Osteoblast (primary cell): ENCODE measurements around the gene DGKD. TPM values are rescaled to one million over a fixed set of nuclear protein-coding genes. Genes with fewer than 3 reads are reported as not detected.

Experiments used
- DNase-seq: peaks from one replicate; pipeline ENCODE4 v3.0.0; 2011; ENCODE audit warnings: low spot score, mixed read lengths; ENCODE audit not compliant: insufficient read length; ENCODE audit errors: missing footprints
- H2AFZ ChIP-seq: 2 replicates; pipeline ENCODE4 v1.6.0; 2011; ENCODE audit warnings: mild to moderate bottlenecking, low read length
- H3K27ac ChIP-seq: 2 replicates; pipeline ENCODE4 v1.5.1; 2011; ENCODE audit warnings: mild to moderate bottlenecking, low read depth, low read length, moderate library complexity
- H3K27me3 ChIP-seq: 2 replicates; pipeline ENCODE4 v1.6.0; 2012; ENCODE audit warnings: mild to moderate bottlenecking, control low read depth, inconsistent platforms, low read length, moderate library complexity; ENCODE audit not compliant: insufficient read depth
- H3K36me3 ChIP-seq: 2 replicates; pipeline ENCODE4 v1.5.1; 2011; ENCODE audit warnings: mild to moderate bottlenecking, low read length, control low read depth, moderate library complexity; ENCODE audit not compliant: insufficient read depth
- H3K4me1 ChIP-seq: 2 replicates; pipeline ENCODE4 v1.5.1; 2011; ENCODE audit warnings: mild to moderate bottlenecking, low read length, control low read depth, moderate library complexity; ENCODE audit not compliant: insufficient read depth
- H3K4me2 ChIP-seq: 2 replicates; pipeline ENCODE4 v1.6.0; 2011; ENCODE audit warnings: mild to moderate bottlenecking, low read length; ENCODE audit not compliant: insufficient read depth
- H3K4me3 ChIP-seq: fragments of 200-600 bp; sonication (generic); 3 replicates; pipeline ENCODE4 v1.5.1; 2012; ENCODE audit warnings: mild to moderate bottlenecking, low read length, inconsistent platforms; ENCODE audit not compliant: insufficient read depth
- H3K79me2 ChIP-seq: 2 replicates; pipeline ENCODE4 v1.6.0; 2012; ENCODE audit warnings: mild to moderate bottlenecking, low read length, control low read depth, inconsistent platforms; ENCODE audit not compliant: insufficient read depth
- H3K9me3 ChIP-seq: 2 replicates; pipeline ENCODE4 v1.5.1; 2011; ENCODE audit warnings: low read depth, low read length, control low read depth
- H4K20me1 ChIP-seq: 2 replicates; pipeline ENCODE4 v1.6.0; 2012; ENCODE audit warnings: mild to moderate bottlenecking, low read length, control low read depth; ENCODE audit not compliant: insufficient read depth
- total RNA-seq: library from RNA; depleted of rRNA; stranded (reverse); fragments of >200 nt; gene quantifications from 2 replicates; pipeline ENCODE4 v1.2.3, GENCODE V29; 2012
- TF ChIP-seq, protein P1 (sequence below): IDR thresholded peaks from 2 replicates; pipeline ENCODE4 v1.5.1; 2011; ENCODE audit warnings: mild to moderate bottlenecking, low read depth, low read length, moderate library complexity; ENCODE audit errors: extremely low read depth

The DGKD gene
- total RNA-seq, 1 donor: 6.5 TPM

DNA sequence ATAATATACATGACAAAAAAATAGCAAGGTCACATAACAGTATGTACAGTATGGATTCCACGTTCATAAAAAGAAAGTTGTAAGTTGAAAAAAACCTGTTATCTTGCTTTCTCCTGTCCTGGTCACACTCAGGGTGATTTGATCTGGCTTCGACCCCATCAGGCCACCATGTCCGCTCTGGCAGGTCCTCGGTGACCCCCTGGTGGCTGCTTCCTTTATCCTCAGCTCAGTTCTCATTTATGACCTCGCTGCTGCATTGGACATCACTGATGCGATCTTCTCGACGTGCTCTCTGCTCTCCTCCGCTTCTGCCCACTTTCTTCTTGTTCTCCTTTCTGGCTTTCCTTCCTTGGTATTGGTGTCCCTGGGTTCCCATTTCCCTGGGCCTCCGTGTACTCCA, 29.7 kb downstream of the DGKD start:
- Histone ChIP-seq H3K4me3 (no peak overlapping the region), H4K20me1 (peaks cover 32% of the 10 kb centered on the region), H3K79me2 (peaks cover 4% of the 10 kb centered on the region), H3K9me3 (no peaks in the 10 kb centered on the region), H3K36me3 (no peaks in the 10 kb centered on the region), H3K4me2 (no peak overlapping the region), H2AFZ (no peak overlapping the region), H3K27me3 (no peaks in the 10 kb centered on the region), H3K27ac (no peak overlapping the region), H3K4me1 (peaks cover 21% of the 10 kb centered on the region)
- no peak for DNase-seq
- TF ChIP-seq, protein P1, sequence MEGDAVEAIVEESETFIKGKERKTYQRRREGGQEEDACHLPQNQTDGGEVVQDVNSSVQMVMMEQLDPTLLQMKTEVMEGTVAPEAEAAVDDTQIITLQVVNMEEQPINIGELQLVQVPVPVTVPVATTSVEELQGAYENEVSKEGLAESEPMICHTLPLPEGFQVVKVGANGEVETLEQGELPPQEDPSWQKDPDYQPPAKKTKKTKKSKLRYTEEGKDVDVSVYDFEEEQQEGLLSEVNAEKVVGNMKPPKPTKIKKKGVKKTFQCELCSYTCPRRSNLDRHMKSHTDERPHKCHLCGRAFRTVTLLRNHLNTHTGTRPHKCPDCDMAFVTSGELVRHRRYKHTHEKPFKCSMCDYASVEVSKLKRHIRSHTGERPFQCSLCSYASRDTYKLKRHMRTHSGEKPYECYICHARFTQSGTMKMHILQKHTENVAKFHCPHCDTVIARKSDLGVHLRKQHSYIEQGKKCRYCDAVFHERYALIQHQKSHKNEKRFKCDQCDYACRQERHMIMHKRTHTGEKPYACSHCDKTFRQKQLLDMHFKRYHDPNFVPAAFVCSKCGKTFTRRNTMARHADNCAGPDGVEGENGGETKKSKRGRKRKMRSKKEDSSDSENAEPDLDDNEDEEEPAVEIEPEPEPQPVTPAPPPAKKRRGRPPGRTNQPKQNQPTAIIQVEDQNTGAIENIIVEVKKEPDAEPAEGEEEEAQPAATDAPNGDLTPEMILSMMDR: no peak

GRCh38 chr2:233384811-233385488, 30.7 kb downstream of the DGKD start:
- H4K20me1 ChIP-seq: peaks cover 30% of the 10 kb centered on the region

GRCh38 chr2:233385489-233386044, 31.3 kb downstream of the DGKD start:
- peaks cover 28% of the 10 kb centered on the region for H4K20me1 ChIP-seq

More at GRCh38 chr2:233384811-233385488, 30.7 kb downstream of the DGKD start:
- H3K4me2 ChIP-seq: no peak overlapping the region
- no peak for DNase-seq
- peaks cover 21% of the 10 kb centered on the region for H3K4me1 ChIP-seq
- no peaks in the 10 kb centered on the region for H3K36me3 ChIP-seq
- no peaks in the 10 kb centered on the region for H3K9me3 ChIP-seq
- no peak overlapping the region for H3K4me3 ChIP-seq
- H3K79me2 ChIP-seq: peaks cover 4% of the 10 kb centered on the region
- TF ChIP-seq, protein P1: no peak
- no peaks in the 10 kb centered on the region for H3K27me3 ChIP-seq
- H2AFZ ChIP-seq: no peak overlapping the region
- no peak overlapping the region for H3K27ac ChIP-seq

More at GRCh38 chr2:233385489-233386044, 31.3 kb downstream of the DGKD start:
- H2AFZ ChIP-seq: no peak overlapping the region
- no peaks in the 10 kb centered on the region for H3K9me3 ChIP-seq
- H3K4me2 ChIP-seq: no peak overlapping the region
- peaks cover 21% of the 10 kb centered on the region for H3K4me1 ChIP-seq
- peaks cover 4% of the 10 kb centered on the region for H3K36me3 ChIP-seq
- no peak overlapping the region for H3K27ac ChIP-seq
- H3K4me3 ChIP-seq: no peak overlapping the region
- TF ChIP-seq, protein P1: no peak
- H3K27me3 ChIP-seq: no peaks in the 10 kb centered on the region
- DNase-seq: no peak
- peaks cover 4% of the 10 kb centered on the region for H3K79me2 ChIP-seq
